Central memory CD4-positive, alpha-beta T cell (primary cell): ENCODE results near the gene RFC4.
A peak's percentile ranks its signal among the peaks of the same experiment; 100 is the strongest.
"Not testable (repeated sequence)": the region's sequence is repeated elsewhere in the genome, so short reads cannot be mapped to it uniquely, and the experiment has no call there.

ENCODE experiments used
- DNase-seq: peaks from one replicate; pipeline ENCODE4 v3.0.0; 2022

Gene RFC4

DNA sequence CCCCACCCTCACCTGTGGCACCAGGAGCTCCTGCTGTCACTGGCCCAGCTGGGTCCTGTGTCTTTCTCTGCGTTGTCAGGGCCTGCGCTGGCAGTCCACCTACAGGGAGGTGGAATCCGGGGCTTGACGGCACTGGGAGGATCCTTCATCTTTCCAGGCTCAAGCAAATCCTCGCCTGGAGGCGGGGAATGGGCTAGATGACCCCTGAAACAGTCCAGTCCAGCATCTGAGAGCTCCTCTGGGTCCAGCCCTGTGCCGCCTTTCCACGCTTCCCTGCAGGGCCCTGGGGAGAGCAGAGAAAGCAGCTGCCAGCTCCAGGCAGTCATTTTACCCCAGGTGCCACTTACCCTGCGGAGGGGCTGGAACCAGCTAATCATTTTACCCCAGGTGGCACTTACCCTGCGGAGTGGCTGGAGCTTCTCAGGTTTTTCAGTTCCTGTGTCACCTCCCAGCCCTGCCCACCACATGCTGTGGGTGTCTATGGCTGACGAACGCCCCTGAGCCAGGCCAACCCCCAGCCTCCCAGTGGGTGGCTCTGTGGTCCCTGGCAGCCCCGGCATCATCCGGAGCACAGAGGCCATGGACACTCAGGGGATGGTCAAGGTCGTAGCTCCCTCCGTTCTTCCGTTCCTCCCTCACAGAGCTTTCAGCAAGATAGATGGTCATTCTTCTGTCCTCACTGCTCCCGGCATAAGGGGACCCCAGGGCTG lies 18.3 kb upstream of the RFC4 start:
- no peak for DNase-seq

DNA sequence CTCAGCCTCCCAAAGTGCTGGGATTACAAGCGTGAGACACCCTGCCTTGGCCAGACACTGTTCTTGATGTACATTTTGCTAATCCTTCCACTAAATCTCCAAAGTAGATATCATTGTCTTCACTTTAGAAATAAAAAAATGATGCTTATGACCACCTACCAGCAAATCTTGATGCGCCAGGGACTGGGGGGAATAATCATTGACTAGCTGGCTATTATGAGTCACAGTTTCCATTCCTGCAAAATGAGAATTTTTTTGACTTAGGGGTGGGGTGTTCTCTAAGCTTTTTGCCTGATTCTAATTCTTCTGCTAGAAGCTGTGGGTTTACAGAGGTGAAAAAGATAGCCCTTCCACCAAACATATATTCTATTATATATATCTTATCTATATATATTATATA lies 17.1 kb upstream of the RFC4 start:
- no peak for DNase-seq

DNA sequence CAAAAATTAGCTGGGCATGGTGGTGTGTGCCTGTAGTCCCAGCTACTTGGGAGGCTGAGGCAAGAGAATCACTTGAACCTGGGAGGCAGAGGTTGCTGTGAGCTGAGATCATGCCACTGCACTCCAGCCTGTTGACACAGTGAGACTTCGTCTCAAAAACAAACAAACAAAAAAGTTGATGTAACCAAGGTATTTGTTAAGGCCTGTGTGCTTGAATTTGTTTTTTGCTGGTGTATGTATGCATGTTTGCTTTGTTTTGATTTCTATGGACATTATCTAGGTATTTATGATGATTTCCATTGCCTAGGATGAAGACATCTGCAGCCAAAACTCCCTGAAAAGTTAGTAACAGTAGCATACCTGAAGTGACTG lies 16.1 kb upstream of the RFC4 start:
- DNase-seq: not testable (repeated sequence)

DNA sequence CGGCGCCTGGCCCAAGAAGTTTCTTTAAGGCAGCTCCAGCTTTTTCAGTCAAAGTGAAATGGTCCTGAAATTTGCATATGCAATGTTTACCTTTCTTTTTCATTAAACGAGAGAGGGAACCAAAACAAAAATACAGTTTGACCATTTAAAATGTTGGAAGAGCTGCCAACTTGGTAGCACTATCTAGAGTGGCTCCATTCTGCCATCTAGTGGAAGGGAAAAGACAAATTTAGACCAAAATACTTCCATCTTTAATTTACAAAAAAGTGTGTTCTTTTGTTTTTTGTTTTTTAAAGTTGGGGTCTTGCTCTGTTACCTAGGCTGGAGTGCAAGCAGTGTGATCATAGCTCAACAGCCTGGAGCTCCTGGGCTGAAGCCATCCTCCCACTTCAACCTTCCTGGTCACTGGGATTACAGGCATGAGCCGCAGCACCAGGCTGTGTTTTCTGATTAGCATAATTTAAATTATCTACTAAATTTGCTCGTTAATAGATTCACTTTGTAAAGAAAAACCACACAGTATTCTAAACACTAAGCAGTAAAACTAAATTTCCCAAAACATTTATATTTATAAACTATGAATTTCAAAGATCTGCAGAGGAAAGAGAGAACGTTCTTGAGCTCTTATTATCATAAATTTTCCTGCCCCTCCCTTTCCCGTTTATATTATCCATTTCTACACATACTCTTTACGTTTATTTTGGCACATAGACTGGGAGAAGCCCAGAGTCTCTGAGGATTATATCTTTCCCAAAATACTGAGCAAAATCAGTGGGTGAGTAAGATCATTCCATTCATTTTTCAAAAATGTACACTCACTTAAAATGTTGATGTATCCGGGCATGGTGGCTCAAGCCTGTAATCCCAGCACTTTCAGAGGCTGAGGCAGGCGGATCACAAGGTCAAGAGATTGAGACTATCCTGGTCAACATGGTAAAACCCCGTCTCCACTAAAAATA lies 15.4 kb upstream of the RFC4 start:
- DNase-seq: peak; percentile 33

DNA sequence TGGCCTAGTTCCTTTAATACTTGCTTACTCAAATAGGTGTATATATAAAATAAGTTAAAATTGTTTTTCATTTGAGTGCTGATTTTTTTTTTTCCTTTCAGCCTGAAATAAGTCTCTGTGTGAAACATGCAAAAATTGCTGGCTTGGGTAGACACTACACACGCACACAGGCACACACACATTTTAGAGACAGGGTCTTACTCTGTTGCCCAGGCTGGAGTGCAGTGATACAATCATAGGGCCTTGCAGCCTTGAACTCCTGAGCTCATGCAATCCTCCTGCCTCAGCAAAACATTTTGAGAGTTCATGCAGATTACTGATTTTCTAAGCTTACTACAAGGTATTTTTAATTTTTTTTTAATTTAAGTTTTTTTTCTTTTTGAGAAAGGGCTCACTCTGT lies 12.7 kb upstream of the RFC4 start:
- DNase-seq: no peak

DNA sequence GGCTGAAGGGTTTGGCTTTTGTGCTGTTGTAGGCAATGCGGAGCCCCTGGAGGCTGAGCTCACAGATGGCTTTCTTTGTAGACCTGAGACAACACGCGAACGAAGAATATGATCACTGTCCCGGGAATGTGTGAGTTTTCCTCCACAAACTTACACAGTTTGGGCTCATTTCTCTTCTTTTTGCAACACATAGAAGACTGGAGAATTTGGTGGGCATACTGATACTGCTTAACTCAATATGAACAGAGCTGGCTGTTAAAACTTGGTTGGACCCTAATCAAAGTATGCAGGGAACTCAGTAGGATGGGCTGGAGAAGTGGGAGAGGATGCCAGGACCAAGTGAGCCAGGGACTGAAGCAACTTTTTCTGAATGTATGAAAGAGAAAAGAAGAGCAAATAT lies 12.2 kb upstream of the RFC4 start:
- no peak for DNase-seq

DNA sequence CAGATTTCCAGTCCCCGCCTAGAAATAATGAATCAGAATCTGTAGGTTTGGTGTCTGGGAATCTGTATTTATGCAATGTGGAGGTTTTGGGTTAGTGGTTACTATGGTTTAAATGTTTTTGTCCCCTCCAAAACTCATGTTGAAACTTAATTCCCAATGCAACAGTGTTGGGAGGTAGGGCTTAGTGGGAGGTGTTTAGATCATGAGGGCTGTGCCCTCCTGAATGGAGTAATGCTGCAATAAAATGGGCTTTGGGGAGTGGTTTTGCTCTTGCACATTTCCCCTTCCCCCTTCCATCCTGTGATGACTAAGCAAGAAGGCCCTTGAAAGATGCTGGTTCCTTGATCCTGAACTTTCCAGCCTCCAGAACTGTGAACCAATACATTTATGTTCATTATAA lies 9.2 kb upstream of the RFC4 start:
- no peak for DNase-seq

DNA sequence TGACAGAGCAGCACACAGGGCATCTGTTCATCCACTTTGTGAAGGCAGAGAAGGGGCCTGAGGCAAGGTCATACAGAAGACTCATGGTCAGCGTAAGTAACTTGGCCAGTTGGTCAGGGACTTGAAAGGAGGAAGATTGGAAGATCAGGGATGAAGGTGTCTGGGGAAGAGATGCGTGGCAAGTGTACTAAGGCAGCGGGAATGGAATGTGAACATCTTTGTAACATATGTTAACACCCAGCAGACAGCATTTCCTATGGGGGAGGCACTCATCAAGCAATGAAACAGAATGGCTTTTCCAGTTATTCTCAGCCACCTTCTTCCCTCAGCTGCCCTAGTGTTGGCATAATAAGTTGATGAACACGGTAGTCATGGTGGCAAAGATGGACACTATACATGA lies 7.8 kb upstream of the RFC4 start:
- DNase-seq: no peak

DNA sequence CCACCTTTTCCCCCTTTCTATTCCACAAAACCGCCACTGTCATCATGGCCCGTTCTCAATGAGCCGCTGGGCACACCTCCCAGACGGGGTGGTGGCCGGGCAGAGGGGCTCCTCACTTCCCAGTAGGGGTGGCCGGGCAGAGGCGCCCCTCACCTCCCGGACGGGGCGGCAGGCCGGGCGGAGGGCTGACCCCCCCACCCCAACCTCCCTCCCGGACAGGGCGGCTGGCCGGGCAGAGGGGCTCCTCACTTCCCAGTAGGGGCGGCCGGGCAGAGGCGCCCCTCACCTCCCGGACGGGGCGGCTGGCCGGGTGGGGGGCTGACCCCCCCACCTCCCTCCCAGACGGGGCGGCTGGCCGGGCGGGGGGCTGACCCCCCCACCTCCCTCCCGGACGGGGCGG lies 5.0 kb upstream of the RFC4 start:
- not testable (repeated sequence) for DNase-seq

DNA sequence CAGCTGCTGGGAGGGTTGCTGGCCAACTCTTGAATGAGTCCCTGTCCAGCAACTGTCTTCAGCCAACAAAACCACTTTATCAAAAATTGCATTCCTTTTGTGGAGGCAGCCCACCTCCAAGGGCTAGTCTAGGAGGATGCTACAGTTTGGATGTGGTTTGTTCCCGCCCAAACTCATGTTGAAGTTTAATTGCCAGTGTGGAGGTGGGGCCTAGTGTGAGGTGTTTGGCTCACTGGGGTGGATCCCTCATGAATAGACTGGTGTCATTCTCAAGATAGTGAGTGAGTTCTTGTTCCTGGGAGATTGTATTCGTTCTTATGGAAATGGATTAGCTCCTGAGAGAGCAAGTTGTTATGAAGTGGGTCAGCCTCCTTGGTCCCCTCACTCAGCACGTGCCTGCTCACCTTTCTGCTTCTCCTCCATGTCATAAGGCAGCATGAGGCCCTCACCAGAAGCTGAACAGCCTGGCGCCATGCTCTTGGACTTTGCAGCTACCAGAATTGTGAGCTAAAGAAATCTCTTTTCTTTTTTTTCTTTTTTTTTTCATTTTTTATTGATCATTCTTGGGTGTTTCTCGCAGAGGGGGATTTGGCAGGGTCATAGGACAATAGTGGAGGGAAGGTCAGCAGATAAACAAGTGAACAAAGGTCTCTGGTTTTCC lies 4.2 kb upstream of the RFC4 start:
- no peak for DNase-seq

DNA sequence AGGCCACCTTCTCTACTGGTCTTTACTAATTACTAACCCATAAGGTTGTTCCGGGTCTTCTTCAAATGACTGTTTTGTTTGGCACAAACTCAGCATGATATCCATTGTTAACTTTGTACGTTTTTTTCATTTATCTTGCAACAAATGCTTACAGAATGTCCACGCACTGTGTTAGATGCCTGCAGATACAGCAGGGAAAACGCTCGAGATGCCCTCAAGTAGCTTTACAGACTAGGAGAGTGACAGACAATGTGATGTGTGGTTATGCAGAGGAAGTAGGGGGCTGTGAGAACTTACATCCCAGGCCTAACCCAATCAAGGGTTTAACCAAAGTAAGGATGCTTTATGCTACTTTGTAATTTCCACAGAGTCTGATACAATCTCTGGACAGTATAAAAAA lies 949 bp upstream of the RFC4 start:
- DNase-seq: no peak

DNA sequence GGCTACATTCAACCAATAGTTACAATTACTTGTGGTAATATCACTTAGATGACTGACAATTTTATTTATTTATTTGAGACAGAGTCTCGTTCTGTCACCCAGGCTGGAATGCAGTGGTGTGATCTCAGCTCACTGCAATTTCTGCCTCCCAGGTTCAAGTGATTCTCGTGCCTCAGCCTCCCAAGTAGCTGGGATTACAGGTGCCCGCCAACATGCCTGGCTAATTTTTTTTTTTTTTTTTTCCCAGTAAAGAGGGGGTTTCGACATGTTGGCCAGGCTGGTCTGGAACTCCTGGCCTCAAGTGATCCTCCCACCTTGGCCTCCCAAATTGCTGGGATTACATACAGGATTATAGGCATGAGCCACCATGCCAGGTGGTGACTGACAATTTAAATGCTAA lies 2.8 kb downstream of the RFC4 start:
- not testable (repeated sequence) for DNase-seq

DNA sequence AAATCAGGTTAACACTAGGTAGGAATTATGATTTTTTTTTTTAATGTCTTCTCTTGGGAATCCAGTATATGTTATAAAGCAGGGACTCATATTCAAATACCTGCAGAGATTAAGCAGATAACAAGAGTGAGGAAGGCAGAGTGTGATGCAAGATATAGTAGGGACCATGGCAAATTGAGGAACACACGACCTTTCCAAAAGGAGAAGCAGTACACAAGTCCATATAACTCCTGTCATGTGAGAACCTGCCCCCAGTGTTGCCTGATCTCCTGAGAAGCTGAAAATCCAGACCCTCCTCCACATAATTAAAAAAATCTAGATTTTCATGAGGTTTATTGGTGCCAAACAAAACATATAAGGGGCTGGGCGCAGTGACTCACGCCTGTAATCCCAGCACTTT lies 3.6 kb downstream of the RFC4 start:
- no peak for DNase-seq

DNA sequence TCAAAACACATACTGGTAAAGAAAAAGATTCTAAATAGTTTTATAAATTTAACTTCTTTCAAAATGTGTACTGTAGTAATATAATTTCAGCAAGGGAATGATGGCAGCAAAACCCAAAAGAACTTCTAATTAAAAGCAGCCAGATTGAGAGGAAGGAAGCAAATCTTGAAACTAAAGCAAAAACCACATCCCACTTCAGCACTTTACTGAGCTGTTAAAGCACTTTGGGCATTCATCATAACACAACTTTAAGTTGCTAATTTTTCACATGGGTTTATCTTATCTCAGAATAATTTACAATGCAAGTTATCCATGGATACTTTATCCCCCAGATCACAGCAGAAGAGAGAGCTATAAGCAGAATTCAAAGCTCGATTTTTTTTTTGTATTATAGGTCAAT lies 6.0 kb downstream of the RFC4 start:
- DNase-seq: no peak

DNA sequence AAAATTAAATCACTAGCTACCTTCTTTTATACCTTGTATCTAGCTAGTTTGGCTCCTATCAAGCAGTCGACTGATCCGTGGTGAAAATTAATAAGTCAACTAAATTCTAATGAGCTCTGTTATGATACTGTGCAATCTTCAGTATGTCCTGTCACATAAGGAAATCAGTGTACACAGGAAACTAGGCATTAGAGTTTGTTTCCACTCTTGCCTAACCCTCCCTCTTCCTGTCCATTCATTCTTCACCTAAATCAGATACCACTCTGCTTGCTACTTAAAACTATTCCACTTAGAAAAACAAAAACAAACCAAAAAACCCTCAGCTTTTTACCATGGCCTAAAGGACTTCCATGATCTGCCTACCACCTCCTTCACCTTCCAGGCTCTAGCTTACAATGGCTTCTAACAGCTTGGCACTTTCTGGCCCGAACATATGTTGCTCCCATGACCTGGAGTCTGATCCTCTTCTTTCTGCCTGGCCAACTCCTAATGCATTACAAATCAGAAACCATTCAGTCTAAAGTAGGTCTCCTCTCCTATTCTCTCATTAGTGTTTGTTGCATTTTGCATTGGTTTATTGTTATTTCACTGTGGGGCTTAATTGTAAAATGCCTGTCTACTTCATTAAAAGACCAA lies 7.9 kb downstream of the RFC4 start:
- DNase-seq: no peak

DNA sequence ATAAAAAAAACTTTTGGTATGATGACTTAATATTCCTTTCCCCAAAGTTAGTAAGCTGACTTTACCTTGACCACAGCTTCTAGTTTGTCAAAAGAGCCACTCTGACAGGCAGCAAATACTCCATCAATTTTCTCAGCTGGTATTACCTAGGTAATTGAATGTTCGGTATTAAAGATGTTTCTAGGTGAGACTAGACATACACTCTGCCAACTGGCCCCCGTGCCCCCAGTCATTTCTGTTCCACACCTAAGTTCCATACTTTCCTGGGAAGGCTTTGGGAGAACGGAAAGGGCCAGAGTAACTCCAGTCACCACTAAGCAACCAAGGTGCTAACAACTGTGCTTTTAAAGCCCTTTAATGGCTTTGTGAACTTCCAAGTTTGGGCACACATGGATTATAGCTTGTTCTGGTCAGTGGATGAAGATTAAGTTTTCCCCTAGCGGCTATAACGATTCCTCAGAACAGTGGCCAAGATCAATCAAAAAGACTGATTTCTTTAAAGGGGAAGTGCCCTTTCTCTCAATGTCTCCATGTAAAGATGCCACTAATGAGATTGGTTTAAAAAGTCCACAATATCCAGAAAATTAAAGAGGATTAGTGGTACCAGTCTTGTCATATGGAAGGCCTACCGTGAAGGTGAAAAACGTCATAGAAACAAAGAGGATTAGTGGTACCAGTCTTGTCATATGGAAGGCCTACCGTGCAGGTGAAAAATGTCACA lies 15.9 kb downstream of the RFC4 start:
- DNase-seq: no peak

DNA sequence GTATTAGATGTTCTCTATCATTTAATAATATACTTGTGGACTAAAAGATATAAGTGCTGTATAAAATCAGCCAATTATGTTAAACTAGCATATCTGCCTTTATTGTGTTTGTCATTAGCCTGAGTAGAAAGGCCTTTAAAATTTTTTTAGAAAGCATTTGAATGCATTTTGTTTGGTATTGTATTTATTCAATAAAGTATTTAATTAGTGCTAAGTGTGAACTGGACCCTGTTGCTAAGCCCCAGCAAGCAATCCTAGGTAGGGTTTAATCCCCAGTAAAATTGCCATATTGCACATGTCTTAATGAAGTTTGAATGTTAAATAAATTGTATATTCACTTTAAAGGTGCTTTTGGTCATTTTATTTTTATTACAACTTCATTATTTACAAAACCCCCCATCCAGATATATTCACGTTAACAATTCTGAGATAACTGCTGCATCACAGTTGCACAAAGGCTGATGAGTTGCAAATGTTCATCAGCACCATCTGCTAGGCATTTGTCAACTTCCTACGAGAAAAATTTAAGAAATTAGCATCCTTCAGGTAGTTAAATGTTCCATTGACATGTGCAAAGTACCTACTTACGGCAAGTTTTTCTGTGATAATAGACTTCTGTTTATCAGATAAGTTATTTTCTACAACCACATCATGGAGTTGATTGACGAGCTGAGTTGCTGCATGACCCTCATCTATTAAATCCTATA lies 16.6 kb downstream of the RFC4 start:
- no peak for DNase-seq

DNA sequence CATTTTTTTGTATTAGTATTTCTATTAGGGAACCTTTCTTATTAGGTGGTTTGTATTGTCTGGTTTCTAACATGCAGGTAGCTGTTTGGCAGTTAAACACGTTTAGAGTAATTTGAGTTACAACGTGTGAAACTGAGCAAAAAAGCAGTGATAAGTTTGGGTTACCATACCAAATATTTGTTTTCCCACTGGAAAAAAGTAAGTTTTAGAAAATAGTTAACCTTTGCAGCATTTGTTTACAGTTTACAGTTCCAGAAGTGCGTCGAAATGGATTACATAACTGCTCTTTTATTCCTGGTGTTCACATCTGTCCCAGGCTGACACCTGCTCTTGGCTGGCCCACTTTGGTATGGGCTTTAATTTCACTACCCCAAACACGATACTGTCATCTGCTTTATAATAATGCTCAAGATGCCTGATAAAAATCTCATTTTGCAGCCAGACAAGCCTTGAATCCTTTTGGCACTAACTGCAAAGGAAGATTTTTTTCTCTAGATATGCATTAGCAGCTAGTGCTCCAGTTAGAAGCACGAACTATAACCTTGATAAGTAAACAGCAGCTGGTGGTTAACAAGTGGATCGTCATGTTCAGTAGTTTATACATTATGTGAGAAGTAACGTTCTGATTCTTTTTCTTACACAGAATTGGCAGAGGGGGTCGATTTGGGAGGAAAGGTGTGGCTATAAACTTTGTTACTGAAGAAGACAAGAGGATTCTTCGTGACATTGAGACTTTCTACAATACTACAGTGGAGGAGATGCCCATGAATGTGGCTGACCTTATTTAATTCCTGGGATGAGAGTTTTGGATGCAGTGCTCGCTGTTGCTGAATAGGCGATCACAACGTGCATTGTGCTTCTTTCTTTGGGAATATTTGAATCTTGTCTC lies 17.6 kb downstream of the RFC4 start:
- DNase-seq: no peak

DNA sequence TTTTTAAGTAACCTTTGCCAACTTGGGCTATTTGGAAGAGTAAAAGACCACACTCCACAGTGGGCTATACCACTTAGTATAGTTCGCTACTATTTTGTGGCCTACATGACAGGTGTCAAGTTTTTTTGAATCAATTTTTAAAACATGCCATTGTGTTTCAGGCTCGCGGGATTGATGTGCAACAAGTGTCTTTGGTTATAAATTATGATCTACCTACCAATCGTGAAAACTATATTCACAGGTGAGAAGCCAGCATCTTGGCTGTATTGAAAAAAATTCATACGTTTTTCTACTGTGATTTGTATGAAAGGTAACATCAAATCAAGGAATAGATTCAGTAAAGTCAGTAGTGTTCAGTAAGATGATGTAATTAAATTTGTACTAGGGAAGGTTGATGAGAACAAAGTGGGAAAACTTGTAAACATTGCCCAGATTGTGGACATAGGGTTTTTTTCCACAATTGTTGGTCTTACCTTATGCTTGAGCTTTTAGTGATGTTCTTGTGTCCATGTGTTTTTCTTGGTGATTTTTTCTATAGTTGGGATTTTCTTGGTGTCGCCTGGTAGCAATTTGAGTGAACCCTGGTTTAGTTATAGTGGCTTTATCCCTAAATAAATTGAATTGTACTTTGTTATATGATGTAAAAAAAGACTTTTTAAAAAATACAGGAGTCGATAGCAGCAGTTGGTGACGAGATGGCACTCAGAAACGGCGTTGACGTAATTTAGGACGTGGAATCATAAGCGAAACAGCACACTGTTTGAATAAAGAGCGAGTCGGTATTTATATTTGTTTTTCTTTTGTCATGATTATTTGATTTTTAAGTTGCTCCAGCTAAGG lies 18.4 kb downstream of the RFC4 start:
- no peak for DNase-seq

DNA sequence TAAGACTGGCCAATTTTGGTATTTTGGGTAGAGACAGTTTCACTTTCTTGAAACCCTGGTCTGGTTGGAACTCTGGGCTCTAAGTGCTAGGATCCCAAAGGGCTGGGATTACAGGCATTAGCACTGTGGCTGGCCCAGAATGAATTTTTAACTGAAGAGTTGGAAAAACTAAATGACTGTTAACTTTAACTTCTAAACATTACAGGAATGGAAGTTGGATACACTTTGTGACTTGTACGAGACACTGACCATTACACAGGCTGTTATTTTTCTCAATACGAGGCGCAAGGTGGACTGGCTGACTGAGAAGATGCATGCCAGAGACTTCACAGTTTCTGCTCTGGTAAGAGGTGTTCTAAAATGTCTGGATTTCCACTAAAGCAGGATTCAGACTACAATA lies 19.4 kb downstream of the RFC4 start:
- DNase-seq: no peak
